RWPE2 (cell line): ENCODE measurements around the gene PGAP1.

Experiments
- ATAC-seq: fragments of 200-7000 bp; cut with Tn5 transposase; 3 replicates; pipeline ENCODE4 v1.9.1; 2021; ENCODE audit warnings: low read depth
- DNase-seq: peaks from one replicate; pipeline ENCODE4 v3.0.0-alpha.2; 2020; ENCODE audit warnings: low spot score
- H3K27ac ChIP-seq: fragments of 450-650 bp; 2 replicates; pipeline ENCODE4 v1.5.1; 2017; ENCODE audit warnings: mild to moderate bottlenecking; ENCODE audit not compliant: poor library complexity, severe bottlenecking
- H3K27me3 ChIP-seq: fragments of 250-450 bp; sonication (Bioruptor Pico); 2 replicates; pipeline ENCODE4 v1.5.1; 2021; ENCODE audit warnings: mild to moderate bottlenecking, moderate library complexity; ENCODE audit not compliant: insufficient read depth, poor library complexity, severe bottlenecking
- H3K36me3 ChIP-seq: fragments of 250-450 bp; sonication (Bioruptor Pico); 2 replicates; pipeline ENCODE4 v1.5.1; 2020; ENCODE audit warnings: low read depth, mild to moderate bottlenecking, moderate library complexity
- H3K4me1 ChIP-seq: fragments of 250-450 bp; sonication (Bioruptor Pico); 2 replicates; pipeline ENCODE4 v1.5.1; 2021; ENCODE audit warnings: mild to moderate bottlenecking, moderate library complexity; ENCODE audit not compliant: insufficient read depth, poor library complexity, severe bottlenecking
- H3K4me3 ChIP-seq: fragments of 250-450 bp; sonication (Bioruptor Pico); 2 replicates; pipeline ENCODE4 v1.5.1; 2021; ENCODE audit warnings: mild to moderate bottlenecking, moderate library complexity; ENCODE audit not compliant: severe bottlenecking
- H3K9me3 ChIP-seq: fragments of 250-450 bp; sonication (Bioruptor Pico); 2 replicates; pipeline ENCODE4 v1.5.1; 2021; ENCODE audit warnings: mild to moderate bottlenecking, moderate library complexity; ENCODE audit not compliant: severe bottlenecking
- CTCF ChIP-seq: fragments of 450-650 bp; IDR thresholded peaks from one replicate; pipeline ENCODE4 v1.5.1; 2017; ENCODE audit warnings: mild to moderate bottlenecking, moderate library complexity; ENCODE audit not compliant: poor library complexity, severe bottlenecking

The PGAP1 gene

GRCh38 chr2:196963961-196964360, 37.5 kb upstream of the PGAP1 start:
- H3K9me3 ChIP-seq, result no peaks in the 10 kb centered on the region
- H3K36me3 ChIP-seq, result no peaks in the 10 kb centered on the region
- DNase-seq (no peak), ATAC-seq (no peak)
- H3K27ac ChIP-seq, result no peak overlapping the region
- no peaks in the 10 kb centered on the region for H3K27me3 ChIP-seq
- no peak overlapping the region for H3K4me3 ChIP-seq
- H3K4me1 ChIP-seq, result no peaks in the 10 kb centered on the region
- no peak for TF ChIP-seq CTCF

- Histone ChIP-seq H3K9me3 (no peaks in the 10 kb centered on the region), H3K4me1 (no peaks in the 10 kb centered on the region), H3K27me3 (no peaks in the 10 kb centered on the region), H3K36me3 (no peaks in the 10 kb centered on the region), H3K27ac (no peak overlapping the region), H3K4me3 (no peak overlapping the region)
- no peak for TF ChIP-seq CTCF
- DNase-seq, result no peak
- no peak for ATAC-seq
These were observed 36.5 kb upstream of the PGAP1 start for GRCh38 chr2:196963043-196963442.

- H3K27ac ChIP-seq, result no peak overlapping the region
- H3K4me3 ChIP-seq, result no peak overlapping the region
- DNase-seq, result no peak
- TF ChIP-seq CTCF, result no peak
- ATAC-seq, result no peak
- H3K4me1 ChIP-seq, result no peaks in the 10 kb centered on the region
- H3K36me3 ChIP-seq, result no peaks in the 10 kb centered on the region
- H3K27me3 ChIP-seq, result no peaks in the 10 kb centered on the region
- no peaks in the 10 kb centered on the region for H3K9me3 ChIP-seq
These were observed 35.8 kb upstream of the PGAP1 start for GRCh38 chr2:196962325-196962724.

- H3K4me1 ChIP-seq, result no peaks in the 10 kb centered on the region
- H3K27me3 ChIP-seq, result no peaks in the 10 kb centered on the region
- TF ChIP-seq CTCF, result no peak
- ATAC-seq (no peak), DNase-seq (no peak)
- H3K27ac ChIP-seq, result no peak overlapping the region
- no peak overlapping the region for H3K4me3 ChIP-seq
- no peaks in the 10 kb centered on the region for H3K36me3 ChIP-seq
- H3K9me3 ChIP-seq, result no peaks in the 10 kb centered on the region
These were observed 35.4 kb upstream of the PGAP1 start for GRCh38 chr2:196961889-196962288.

GRCh38 chr2:196959734-196960338, 33.3 kb upstream of the PGAP1 start:
- DNase-seq (no peak), ATAC-seq (no peak)
- no peaks in the 10 kb centered on the region for H3K36me3 ChIP-seq
- no peaks in the 10 kb centered on the region for H3K9me3 ChIP-seq
- no peak for TF ChIP-seq CTCF
- H3K4me1 ChIP-seq, result no peaks in the 10 kb centered on the region
- no peak overlapping the region for H3K4me3 ChIP-seq
- H3K27me3 ChIP-seq, result no peaks in the 10 kb centered on the region
- H3K27ac ChIP-seq, result no peak overlapping the region
